ENCODE results near the gene AKNAD1.
A peak's percentile ranks its signal among the peaks of the same experiment; 100 is the strongest.
"Not testable (repeated sequence)": the region's sequence is repeated elsewhere in the genome, so short reads cannot be mapped to it uniquely, and the experiment has no call there.

The AKNAD1 gene, protein sequence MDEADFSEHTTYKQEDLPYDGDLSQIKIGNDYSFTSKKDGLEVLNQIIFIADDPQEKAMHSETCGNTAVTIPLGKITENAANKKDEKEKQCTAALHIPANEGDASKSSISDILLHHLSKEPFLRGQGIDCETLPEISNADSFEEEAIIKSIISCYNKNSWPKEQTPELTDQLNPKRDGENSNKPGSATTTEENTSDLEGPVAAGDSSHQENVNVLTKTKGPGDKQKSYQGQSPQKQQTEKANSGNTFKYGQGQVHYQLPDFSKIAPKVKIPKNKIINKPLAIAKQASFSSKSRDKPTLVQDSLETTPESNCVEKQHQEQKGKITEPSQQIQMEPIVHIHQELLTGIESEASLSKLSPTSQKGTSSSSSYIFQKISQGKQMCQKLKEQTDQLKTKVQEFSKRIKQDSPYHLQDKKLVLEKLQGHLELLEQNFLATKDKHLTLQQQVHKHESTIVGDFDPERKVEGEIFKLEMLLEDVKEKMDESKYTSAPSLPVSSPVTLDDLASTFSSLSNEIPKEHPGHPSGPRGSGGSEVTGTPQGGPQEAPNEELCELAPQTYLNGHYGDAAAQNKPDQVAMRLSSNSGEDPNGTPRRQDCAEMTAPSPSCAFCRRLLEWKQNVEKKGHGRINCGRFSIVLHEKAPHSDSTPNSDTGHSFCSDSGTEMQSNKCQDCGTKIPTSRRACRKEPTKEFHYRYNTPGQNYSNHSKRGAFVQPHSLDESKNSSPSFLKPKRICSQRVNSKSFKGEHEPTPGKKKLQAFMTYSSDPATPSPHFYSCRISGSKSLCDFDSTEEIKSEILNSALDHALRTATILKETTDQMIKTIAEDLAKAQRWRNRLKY

DNA sequence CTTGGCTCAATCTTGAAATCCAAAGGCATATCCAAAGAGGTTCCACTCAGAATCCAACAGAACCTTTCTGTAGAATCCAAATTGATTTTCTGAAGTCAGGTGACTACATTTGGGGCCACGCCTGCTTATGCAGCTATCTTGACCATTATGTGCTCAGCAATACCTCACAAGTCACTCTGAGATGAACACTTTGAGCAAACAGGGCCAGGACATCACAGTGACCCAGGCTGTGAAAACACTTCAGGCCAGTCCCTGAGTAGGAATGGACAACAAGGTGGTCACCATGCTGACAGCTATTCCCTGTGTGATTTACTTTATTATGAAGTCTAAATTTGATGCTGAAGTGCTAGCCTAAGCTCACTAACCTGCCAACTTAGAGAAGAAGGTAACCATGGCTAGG, at the start of gene AKNAD1:
Gene AKNAD1 (minus strand): TSS at position 101 of the 400 bp plus-strand sequence. CDS start 4,430 bp downstream, outside the sequence.
- no peak for DNase-seq

DNA sequence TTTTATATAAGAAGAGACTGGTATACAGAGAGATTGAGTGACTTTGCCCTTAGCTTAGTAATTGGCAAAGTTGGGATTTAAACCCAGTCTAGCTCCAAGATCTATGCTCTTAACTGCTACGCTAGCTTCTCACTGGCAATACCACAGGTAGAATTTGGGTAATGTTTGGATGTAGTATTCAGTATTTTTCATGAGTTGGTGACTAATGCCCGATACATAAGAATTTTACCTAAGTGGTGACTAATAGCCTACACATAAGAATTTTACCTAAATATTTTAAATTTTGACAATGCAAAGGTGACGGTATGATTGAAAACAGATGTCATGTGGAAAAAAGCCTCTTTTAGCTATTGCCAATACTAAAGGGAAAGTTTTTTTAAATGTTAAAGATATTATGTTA, 44.2 kb upstream of the AKNAD1 start:
- DNase-seq, result no peak

DNA sequence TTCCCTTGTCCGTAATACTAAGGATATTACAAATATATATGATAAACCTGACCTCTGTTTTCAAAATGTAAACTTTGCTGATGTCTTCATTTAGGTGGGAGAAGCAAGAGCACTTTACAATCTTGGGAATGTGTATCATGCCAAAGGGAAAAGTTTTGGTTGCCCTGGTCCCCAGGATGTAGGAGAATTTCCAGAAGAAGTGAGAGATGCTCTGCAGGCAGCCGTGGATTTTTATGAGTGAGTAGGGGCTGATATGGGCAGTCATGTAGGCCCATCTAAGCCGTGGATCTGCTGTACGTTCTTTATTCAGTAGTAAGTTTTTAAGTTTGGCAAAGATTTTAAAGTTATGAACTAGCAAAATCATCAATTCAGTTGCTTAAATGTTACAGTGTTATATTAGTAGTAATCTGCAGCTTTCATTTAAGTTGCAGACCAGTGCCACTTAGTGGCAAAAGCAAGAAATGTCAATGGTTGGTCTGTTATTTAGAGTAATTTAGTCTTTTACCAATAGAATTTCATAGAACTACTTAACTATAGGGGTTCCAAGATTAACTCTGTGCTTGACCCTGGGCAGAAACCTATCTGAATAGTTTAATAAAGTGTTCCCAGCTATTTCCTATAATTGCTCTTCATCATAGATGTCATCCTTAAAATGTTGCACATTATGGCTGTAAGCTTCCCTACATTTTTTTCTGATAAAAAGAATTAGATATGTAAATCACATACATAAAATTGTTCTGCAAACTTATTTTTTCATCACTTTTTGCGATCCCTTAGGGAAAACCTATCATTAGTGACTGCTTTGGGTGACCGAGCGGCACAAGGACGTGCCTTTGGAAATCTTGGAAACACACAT, 41.2 kb upstream of the AKNAD1 start:
- DNase-seq, result peak; percentile 25

DNA sequence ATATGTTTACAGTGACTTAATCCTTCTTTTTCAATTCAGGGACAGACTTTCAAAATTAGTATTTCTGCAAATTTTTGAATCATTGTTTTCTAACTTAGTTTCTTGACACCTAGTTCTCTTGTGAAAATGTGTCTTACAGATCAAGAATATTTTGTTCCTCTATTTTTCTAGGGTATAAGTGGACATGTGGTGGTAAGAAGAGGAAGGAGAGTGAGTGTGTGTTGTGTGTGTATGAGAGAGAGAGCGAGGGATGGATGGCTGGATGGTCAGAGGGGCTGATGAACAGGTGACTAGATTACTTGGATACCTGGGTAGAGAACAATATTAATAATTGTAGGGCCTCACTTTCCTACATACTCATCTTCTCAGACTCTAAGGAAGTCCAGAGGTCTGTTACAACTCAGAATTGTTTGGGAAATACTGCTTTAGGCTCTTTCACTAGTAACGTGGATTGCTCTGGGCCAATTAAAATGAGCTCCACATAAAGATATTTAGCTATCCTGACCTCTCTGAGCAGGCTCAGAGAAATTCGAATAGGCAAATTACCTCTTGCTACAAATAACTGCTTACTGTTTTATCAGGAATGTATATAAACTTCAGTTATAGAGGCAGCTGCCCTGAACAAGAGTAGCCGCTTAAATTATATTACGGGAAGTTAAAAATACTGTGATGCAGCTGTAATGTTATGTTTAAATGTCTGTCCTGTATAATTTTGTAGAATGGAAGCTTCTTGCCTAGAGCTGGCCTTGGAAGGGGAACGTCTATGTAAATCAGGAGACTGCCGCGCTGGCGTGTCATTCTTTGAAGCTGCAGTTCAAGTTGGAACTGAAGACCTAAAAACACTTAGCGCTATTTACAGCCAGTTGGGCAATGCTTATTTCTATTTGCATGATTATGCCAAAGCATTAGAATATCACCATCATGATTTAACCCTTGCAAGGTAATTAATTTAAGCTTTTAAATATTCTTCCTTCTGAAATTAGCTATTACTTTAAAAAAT, 39.6 kb upstream of the AKNAD1 start:
- no peak for DNase-seq

DNA sequence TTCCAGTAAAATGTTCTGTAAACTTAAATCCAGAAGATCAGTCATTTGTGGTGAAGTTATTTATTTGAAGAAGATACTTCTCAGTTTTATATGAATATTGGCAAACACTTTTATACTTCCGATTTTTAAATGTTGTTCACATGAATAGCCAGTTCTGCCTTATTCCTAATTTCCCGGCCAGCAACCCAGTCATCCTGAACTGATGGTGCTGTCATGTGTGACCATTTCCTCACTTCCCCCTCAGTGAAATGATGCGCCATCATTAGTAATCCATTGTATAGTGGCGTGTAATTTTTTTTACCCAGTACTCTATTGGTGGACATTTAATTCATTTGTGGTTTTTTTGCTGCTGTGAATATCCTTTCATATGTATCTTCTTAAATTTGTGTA, 36.2 kb upstream of the AKNAD1 start:
- no peak for DNase-seq

DNA sequence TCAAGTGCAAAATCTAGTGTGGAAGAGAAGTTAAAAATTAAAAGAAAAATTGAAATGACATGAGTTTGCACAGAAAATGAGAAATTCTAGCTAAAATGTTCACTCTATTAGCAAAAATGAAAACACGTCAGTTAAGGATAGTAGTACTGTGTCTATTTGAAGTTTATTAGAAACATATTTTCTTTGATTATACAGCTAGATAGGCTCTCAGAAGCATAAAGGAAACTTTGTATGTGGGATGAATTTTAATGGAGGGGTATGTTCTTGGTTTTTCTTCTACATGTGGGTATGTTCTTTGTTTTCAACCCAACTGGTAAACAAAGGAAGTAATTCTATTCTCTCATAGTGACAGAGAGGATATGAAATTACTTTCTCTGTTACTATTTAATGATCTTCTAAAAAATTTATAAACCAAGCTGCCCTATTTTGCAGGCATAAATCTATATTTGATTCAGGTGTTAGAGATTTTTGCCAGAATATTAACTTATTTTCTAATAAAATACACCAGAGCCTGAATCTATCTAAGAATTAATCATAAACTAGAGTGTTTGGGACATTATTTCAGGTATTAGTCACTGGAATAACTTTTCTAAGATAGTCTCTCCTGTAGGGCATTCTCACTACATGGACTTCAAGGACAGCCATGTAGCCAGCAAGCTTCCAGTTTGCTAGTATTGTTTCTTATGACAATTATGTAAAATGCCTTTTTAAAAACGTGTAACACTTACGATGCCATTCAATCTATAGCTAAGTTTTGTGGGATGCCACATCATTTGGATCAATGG, 35.7 kb upstream of the AKNAD1 start:
- DNase-seq, result no peak

DNA sequence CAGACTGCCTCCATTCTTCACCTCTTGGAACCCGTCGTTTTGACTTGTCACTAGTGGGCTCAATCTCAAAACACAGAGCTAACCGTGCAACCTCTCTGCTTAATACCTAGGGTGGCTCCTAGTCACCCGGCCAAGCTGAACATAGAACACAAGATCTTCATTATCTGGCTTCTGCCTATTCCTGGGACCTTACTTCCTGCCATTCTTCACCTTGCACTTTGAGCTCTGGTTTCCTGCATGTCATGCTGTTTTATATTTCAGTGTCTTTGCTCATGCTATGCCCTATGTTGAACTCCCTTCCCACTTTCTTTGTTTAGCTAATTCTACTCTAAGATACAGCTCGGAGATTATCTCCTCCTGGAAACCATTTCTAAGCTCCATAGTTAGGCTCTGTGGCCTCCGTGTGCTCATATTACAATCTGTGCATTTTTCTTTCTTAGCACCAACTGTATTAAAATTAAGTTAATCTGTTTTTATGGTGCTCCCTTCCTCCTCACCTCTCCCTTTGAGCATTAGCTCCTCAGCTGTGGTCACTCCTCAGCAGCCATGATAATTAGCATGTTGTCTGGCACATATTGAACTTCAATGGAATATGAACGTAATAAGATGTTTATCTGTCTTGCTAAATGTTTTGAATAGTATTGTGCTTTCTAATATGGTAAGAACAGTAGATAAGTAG, 33.0 kb upstream of the AKNAD1 start:
- no peak for DNase-seq

DNA sequence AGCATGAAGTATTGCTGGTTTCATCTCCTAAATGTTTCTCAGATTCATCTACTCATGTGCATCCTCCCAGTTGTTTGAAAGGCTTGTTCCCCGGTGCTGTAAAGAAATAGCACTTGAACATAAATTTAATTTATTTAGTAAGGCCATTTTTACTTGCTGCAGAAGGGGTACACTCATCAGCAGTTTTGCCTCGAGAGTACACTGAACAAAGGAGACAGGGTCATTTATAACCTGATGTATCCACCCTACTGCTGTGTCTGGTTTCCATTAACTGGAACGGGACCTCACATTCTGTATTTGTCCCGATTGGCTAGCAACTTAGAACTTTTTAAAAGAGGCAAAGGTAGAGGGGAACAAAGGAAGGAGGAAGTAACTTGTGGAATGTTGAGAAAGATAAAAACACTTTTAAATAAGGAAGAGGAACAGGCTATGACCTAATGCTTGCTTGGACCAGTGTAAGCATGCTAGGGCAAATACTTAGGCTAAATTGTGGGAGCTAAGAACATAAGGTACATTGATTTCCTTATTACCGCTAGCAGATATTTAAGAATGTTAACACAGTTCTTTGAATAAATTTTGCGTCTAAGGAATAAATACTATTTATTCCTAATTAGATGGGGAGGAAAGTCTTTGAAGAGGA, 32.2 kb upstream of the AKNAD1 start:
- DNase-seq, result not testable (repeated sequence)

DNA sequence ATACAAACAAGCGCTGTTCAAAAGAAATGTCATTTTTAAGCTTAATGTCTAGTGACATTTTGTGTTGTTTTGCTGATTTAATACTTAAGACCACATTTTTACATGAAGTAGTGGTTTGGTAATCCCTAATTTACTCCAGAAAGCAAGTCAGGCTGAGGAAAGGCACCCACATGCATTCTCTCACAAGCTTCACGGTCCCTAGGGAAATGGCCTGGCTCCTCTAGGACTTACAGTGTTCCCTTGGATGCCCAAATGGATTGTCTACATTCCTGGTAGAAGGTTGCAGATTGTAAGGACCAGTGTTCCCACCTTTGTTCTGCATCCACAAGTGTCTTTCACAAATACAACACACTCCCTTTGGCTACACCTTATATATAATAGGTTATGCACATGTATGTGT, 29.4 kb upstream of the AKNAD1 start:
- no peak for DNase-seq

DNA sequence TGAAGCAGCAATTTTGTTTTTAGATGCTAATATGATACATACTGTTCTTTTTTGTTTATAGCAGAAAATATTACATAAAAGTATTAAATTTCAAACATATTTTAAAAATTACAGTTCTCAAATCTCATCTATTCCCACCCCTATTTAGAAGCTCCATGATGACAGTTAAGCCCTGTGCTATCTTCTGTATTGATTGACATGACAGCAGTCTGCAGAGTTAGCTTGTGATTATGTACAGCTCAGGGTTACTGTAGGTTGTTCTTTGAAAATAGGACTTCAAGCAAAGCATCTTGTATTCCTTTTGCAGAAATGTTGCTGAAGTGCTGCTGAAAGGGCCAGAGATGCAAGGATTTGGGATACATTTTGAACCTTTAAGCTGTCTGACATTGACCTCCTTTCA, 28.1 kb upstream of the AKNAD1 start:
- DNase-seq, result no peak

DNA sequence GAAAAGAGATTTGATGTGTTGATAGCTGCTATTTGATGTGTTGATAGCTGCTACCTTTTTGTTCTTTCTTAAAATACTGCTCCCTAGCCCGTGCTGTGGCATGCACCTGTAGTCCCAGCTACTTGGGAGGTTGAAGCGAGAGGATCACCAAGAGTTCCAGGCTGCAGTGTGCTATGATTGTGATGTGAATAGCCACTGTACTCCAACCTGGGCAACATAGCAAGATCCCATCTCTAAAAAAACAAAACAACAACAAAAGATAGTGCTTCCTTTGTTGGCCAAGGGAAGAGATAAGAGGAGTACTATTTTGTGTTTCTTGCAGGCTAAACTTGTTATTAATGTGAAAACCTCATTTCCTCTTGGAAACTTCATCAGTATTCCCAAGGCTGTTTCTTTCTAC, 25.9 kb upstream of the AKNAD1 start:
- DNase-seq, result no peak

DNA sequence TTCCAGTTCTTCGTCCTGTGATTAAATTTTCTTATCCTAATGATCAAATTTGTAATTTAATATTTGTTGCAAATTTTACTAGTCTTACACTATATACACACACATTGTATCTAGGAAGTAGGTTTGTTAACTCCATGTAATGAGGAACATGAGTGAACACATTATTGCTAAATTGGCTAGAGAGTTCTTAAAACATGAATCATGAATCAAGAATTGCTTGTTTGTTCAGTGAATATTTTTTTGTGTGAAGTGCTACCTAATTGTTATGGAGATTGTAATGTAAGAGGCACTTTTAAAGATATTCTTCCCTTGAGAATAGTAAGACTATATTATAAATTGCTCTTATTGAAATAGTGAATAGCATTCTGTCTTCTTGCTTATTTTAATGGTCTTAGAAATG, 24.5 kb upstream of the AKNAD1 start:
- DNase-seq, result no peak

DNA sequence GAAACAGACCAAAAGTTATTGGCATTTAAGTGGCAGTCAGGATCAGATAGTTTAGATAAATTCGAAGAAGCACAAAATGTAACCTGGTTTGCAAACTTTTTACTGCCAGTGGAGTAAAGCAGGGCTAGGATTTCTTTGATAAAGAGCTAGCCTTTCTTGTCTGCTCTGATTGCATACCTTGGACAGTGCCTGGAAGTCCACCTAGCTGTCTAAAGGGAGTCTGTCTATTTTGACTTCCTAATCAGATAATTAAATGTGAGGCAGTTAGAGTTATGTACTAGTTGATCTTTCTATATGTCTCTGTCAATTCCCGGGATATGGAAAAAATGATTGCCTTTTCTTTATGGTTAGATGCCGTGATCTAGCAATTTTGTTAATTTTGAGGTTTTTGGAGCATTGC, 24.0 kb upstream of the AKNAD1 start:
- no peak for DNase-seq

DNA sequence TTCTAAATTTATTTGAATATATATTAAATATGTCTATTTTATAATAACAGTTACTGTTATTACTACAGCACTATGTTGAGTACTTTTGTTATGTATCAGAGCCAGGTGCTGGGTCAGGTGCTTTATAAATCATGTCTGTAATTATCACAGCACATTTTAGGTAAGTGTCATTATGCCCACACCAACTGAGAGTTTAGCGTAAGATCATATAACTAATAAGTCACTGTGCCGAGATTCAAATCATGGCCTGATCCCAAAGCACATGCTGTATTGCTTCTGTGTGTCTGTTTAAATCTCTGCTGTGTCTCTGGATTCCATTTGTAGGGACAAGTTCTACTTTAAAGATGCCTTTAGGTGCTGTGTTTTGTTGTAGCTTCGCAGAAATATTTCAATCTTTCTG, 21.8 kb upstream of the AKNAD1 start:
- no peak for DNase-seq

DNA sequence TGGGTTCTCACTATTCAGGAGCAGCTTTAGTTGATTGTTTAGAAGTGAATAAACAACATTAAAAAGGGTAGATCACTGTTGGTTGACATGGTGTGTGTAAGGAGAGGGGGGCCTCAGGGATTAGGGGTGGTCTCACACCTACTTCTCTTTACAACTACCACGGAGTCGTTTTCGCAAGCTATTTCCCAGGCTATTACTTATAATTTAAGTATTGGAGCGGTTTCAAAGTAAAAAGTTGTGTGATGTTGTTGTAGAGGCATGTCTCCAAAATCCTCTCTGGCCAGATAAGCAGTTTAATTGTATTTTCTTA, 21.2 kb upstream of the AKNAD1 start:
- no peak for DNase-seq

DNA sequence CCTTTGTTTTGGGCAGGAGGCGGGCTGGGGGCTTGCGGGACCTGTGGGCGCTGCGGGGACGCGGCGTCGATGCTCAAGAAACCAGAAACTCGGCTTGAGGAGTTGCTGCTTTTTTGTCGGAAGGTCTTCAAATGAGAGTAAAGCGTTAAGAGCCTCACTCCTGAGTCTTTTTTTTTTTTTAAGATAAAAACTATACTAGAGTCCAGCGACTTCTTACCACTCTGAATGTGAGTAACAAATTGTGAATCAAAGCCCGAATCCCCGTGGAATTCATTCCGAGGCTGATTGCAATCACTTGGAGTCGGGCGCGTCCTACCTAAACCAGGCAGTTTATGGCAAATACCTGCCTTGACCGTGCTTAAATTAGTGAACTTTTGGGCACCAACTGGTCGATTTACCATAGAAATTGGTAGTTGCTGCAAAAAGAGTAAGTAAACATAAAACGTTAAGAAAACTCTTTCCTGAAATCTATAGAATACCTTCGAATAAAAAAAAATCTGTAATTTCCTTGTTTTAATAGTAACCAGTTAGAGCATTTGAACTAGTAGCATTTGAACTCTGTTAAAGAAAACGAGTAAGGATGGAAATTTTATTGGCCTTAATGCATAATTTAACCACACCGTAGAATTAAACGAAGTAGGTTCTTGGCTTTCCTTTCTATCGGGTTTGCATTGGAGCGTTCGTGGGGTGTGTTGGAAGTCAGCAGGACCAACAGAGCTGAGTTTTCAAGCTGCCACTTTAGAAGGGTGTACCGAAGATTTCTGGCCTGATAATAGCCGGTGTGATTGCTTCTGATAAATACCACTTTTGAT, 20.7 kb upstream of the AKNAD1 start:
- no peak for DNase-seq

DNA sequence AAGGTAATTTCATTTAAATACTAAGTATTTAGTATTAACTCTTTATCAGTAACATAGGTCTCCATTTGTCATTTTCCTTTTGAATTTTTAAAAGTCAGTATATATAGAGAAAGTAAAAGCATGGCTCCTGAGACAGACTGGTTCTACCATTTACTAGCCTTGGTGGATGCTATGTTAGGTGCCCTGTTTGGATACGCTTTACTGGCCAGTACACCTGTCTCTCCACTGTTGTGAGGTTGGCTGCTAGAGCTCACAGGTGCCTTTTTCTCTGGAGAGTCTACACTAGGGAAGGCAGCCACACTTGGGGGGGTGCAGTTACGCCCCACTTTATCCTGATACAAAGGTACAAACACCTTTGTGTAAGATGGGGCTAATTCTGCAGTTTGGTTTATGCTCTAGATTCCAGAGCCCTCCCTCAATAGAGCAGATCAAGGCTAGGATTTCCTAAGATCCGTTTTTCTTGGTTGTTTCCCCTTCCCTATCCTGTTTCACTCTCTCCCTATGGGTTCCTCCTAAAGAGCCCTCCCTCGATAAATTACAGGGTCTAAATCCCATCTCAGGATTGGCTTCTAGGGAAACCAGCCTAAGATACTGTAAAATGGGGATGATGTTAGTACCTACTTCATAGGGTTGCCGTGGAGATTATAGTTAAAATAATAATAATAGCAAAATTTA, 14.3 kb upstream of the AKNAD1 start:
- DNase-seq, result no peak

DNA sequence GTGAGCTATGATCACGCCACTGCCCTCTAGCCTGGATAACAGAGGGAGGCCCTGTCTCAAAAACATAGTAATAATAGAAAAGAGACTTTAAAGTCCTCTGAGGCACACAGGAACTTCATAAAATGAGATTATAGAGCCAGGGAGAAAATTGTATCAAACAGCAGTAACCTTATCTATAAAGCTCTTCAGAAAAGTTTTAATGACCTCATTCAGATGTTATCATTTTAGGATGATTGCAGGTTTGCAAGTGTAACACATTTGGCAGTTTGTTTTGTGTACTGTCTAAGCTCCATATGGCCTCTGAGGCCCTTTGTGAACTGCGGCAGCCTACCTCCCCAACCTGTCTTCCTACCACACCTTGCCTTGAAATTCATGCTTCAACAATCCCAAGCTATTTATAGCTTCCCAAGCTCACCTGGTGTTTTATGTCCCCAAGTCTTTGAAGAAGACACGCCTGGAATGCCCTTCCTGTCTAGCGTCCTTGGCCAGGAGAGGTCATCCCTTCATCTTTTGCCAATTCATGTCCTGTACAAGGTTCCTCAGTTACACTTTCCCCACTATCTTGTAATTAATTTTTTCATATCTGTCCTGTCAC, 8.5 kb upstream of the AKNAD1 start:
- DNase-seq, result no peak
